GM12878 (cell line): ENCODE results near the gene ABCG1.

Experiments used
- BHLHE40 ChIP-seq, 2 experiments: fragments of 450-650 bp in 1 of 2; IDR thresholded peaks; 2 replicates each; pipeline ENCODE4 v1.6.1; 2011 to 2017; ENCODE audit warnings: low read depth in 2 of 2, borderline replicate concordance in 1 of 2, improper control_type of control experiment in 1 of 2, low read length in 1 of 2, mild to moderate bottlenecking in 1 of 2
- EP300 ChIP-seq, 2 experiments: fragments of 150-350 bp in 1 of 2; IDR thresholded peaks; 2 replicates each; pipeline ENCODE4 v1.6.1; 2011 to 2012; ENCODE audit warnings: low read depth in 2 of 2, low read length in 2 of 2, borderline replicate concordance in 1 of 2, improper control_type of control experiment in 1 of 2, inconsistent platforms in 1 of 2; ENCODE audit not compliant: control insufficient read depth in 1 of 2
- JUNB ChIP-seq: IDR thresholded peaks from 2 replicates; pipeline ENCODE4 v1.6.1; 2016; ENCODE audit warnings: antibody characterized with exemption, mild to moderate bottlenecking
- NFYB ChIP-seq: IDR thresholded peaks from 2 replicates; pipeline ENCODE4 v1.6.1; 2011; ENCODE audit warnings: low read depth, mild to moderate bottlenecking, low read length, improper control_type of control experiment, moderate library complexity; ENCODE audit not compliant: insufficient read depth
- NR2C2 ChIP-seq: IDR thresholded peaks from 2 replicates; pipeline ENCODE4 v1.6.1; 2011; ENCODE audit warnings: borderline replicate concordance, low read depth; ENCODE audit not compliant: control insufficient read depth, insufficient read length
- POLR2AphosphoS5 ChIP-seq: IDR thresholded peaks from 2 replicates; pipeline ENCODE4 v1.6.1; 2011; ENCODE audit warnings: mild to moderate bottlenecking, low read length, inconsistent platforms
- RCOR1 ChIP-seq: conservative IDR thresholded peaks from 2 replicates; pipeline ENCODE4 v1.6.1; 2012; ENCODE audit warnings: low read depth, low read length, improper control_type of control experiment
- ZSCAN29 ChIP-seq: fragments of 450-650 bp; IDR thresholded peaks from 2 replicates; pipeline ENCODE4 v1.6.1; 2017; ENCODE audit warnings: mild to moderate bottlenecking, moderate library complexity
- TF ChIP-seq, protein P1 (sequence below), 3 experiments: IDR thresholded peaks in 2 of 3; conservative IDR thresholded peaks in 1 of 3; 2 replicates each; pipeline ENCODE4 v1.5.1; 2011; ENCODE audit warnings: low read depth in 3 of 3, low read length in 3 of 3, mild to moderate bottlenecking in 3 of 3, control low read depth in 2 of 3, moderate library complexity in 2 of 3, inconsistent platforms in 1 of 3, mixed read lengths in 1 of 3; ENCODE audit not compliant: control insufficient read depth in 2 of 3, insufficient read depth in 1 of 3; ENCODE audit errors: extremely low read depth in 1 of 3
- TF ChIP-seq, protein P2 (sequence below): IDR thresholded peaks from 2 replicates; pipeline ENCODE4 v1.6.1; 2012; ENCODE audit warnings: low read depth, low read length, improper control_type of control experiment
- TF ChIP-seq, protein P3 (sequence below): IDR thresholded peaks from 2 replicates; pipeline ENCODE4 v1.6.1; 2012; ENCODE audit warnings: mild to moderate bottlenecking, low read depth, low read length
- TF ChIP-seq, protein P4 (sequence below): fragments of 450-650 bp; IDR thresholded peaks from 2 replicates; pipeline ENCODE4 v1.6.1; 2017; ENCODE audit warnings: mild to moderate bottlenecking

DNA sequence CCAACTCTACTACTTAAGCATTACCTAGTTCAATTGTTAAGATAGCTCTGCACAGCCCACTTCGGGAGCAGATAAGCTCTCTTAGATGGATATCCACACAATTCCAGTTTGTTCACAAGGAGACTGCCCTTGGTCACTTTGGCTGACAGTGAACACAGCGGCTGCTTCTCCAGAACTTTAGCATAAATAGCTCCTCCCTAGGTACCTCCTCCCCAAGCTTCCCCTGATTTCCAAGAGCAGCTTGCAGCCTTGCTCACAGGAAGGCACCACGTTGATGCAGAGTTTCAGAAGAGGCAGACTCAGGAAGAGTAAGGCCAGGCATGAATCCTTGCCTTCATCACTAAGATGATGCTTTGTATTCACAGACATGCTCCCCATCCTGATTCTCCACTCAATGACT lies 71.6 kb downstream of the ABCG1 start:
- no peak for TF ChIP-seq EP300 (IDR thresholded peaks at IDR 0.05; ENCODE audit: borderline replicate concordance in 1 of 2, control insufficient read depth in 1 of 2, low read depth in 2 of 2, low read length in 2 of 2)
- TF ChIP-seq, protein P1, sequence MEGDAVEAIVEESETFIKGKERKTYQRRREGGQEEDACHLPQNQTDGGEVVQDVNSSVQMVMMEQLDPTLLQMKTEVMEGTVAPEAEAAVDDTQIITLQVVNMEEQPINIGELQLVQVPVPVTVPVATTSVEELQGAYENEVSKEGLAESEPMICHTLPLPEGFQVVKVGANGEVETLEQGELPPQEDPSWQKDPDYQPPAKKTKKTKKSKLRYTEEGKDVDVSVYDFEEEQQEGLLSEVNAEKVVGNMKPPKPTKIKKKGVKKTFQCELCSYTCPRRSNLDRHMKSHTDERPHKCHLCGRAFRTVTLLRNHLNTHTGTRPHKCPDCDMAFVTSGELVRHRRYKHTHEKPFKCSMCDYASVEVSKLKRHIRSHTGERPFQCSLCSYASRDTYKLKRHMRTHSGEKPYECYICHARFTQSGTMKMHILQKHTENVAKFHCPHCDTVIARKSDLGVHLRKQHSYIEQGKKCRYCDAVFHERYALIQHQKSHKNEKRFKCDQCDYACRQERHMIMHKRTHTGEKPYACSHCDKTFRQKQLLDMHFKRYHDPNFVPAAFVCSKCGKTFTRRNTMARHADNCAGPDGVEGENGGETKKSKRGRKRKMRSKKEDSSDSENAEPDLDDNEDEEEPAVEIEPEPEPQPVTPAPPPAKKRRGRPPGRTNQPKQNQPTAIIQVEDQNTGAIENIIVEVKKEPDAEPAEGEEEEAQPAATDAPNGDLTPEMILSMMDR (IDR thresholded peaks at IDR 0.05 in 2 of 3, conservative IDR thresholded peaks at IDR 0.05 in 1 of 3; ENCODE audit: control insufficient read depth in 2 of 3, extremely low read depth in 1 of 3, insufficient read depth in 1 of 3, low read depth in 3 of 3, low read length in 3 of 3) = no peak
- TF ChIP-seq RCOR1 = no peak
- TF ChIP-seq POLR2AphosphoS5 = no peak
- TF ChIP-seq, protein P2, sequence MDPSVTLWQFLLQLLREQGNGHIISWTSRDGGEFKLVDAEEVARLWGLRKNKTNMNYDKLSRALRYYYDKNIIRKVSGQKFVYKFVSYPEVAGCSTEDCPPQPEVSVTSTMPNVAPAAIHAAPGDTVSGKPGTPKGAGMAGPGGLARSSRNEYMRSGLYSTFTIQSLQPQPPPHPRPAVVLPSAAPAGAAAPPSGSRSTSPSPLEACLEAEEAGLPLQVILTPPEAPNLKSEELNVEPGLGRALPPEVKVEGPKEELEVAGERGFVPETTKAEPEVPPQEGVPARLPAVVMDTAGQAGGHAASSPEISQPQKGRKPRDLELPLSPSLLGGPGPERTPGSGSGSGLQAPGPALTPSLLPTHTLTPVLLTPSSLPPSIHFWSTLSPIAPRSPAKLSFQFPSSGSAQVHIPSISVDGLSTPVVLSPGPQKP = no peak
- no peak for TF ChIP-seq BHLHE40 (IDR thresholded peaks at IDR 0.05; ENCODE audit: borderline replicate concordance in 1 of 2, low read depth in 2 of 2, low read length in 1 of 2)
- no peak for TF ChIP-seq NFYB
- TF ChIP-seq ZSCAN29 = no peak
- TF ChIP-seq, protein P3, sequence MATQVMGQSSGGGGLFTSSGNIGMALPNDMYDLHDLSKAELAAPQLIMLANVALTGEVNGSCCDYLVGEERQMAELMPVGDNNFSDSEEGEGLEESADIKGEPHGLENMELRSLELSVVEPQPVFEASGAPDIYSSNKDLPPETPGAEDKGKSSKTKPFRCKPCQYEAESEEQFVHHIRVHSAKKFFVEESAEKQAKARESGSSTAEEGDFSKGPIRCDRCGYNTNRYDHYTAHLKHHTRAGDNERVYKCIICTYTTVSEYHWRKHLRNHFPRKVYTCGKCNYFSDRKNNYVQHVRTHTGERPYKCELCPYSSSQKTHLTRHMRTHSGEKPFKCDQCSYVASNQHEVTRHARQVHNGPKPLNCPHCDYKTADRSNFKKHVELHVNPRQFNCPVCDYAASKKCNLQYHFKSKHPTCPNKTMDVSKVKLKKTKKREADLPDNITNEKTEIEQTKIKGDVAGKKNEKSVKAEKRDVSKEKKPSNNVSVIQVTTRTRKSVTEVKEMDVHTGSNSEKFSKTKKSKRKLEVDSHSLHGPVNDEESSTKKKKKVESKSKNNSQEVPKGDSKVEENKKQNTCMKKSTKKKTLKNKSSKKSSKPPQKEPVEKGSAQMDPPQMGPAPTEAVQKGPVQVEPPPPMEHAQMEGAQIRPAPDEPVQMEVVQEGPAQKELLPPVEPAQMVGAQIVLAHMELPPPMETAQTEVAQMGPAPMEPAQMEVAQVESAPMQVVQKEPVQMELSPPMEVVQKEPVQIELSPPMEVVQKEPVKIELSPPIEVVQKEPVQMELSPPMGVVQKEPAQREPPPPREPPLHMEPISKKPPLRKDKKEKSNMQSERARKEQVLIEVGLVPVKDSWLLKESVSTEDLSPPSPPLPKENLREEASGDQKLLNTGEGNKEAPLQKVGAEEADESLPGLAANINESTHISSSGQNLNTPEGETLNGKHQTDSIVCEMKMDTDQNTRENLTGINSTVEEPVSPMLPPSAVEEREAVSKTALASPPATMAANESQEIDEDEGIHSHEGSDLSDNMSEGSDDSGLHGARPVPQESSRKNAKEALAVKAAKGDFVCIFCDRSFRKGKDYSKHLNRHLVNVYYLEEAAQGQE = no peak
- TF ChIP-seq, protein P4, sequence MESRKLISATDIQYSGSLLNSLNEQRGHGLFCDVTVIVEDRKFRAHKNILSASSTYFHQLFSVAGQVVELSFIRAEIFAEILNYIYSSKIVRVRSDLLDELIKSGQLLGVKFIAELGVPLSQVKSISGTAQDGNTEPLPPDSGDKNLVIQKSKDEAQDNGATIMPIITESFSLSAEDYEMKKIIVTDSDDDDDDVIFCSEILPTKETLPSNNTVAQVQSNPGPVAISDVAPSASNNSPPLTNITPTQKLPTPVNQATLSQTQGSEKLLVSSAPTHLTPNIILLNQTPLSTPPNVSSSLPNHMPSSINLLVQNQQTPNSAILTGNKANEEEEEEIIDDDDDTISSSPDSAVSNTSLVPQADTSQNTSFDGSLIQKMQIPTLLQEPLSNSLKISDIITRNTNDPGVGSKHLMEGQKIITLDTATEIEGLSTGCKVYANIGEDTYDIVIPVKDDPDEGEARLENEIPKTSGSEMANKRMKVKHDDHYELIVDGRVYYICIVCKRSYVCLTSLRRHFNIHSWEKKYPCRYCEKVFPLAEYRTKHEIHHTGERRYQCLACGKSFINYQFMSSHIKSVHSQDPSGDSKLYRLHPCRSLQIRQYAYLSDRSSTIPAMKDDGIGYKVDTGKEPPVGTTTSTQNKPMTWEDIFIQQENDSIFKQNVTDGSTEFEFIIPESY = no peak
- TF ChIP-seq NR2C2 = no peak
- no peak for TF ChIP-seq JUNB
